GM21529 (cell line): ENCODE results near the gene PLA2G12B.
"Not testable (repeated sequence)": the region's sequence is repeated elsewhere in the genome, so short reads cannot be mapped to it uniquely, and the experiment has no call there.

Source experiments
- ATAC-seq: cut with Tn5 transposase; IDR thresholded peaks from one replicate; pipeline ENCODE4 v1.9.1; 2021; ENCODE audit not compliant: unreplicated experiment

Gene PLA2G12B

GRCh38 chr10:72954596-72955554 is at the start of gene PLA2G12B:
TSS of gene PLA2G12B (minus strand) at chr10:72954806. CDS start at chr10:72954685, 121 bp downstream.
- no peak for ATAC-seq

GRCh38 chr10:73003822-73004221 is 49.2 kb upstream of the PLA2G12B start:
- ATAC-seq, result no peak

DNA sequence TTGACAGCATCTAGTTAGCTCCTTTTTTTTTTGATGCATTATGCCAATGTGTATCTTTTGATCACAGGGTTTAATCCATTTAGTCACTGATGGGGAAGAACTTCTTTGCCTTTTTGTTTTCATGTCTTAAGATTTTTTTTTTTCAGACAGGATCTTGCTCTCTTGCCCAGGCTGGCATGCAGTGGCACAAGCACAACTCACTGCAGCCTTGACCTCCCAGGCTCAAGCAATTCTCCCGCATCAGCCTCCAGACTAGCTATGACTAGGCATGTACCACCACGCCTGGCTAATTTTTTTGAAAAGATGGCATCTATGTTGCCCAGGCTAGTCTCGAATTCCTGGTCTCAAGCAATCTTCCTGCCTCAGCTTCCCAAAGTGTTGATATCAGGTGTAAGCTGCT is 46.4 kb upstream of the PLA2G12B start:
- no peak for ATAC-seq

- ATAC-seq, result no peak
These were observed 42.5 kb upstream of the PLA2G12B start for GRCh38 chr10:72997099-72997498.

DNA sequence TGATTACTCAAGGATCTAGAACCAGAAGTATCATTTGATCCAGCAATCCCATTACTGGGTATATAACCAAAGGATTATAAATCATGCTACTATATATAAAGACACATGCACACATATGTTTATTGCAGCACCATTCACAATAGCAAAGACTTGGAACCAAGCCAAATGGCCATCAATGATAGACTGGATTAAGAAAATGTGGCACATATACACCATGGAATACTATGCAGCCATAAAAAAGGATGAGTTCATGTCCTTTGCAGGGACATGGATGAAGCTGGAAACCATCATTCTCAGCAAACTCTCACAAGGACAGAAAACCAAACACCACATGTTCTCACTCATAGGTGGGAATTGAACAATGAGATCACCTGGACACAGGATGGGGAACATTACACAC is 40.9 kb upstream of the PLA2G12B start:
- not testable (repeated sequence) for ATAC-seq

DNA sequence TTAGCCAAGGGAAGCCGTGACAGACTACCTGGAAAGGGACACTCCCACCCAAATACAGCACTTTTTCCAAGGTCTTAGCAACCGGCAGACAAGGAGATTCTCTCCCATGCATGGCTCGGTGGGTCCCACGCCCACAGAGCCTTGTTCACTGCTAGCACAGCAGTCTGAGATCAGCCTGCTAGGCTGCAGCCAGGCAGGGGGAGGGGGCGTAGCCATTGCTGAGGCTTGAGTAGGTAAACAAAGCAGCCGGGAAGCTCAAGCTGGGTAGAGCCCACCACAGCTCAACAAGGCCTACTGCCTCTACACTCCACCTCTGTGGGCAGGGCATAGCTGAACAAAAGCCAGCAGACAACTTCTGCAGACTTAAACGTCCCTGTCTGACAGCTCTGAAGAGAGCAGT is 35.2 kb upstream of the PLA2G12B start:
- ATAC-seq, result not testable (repeated sequence)

GRCh38 chr10:72984618-72985017 is 30.0 kb upstream of the PLA2G12B start:
- not testable (repeated sequence) for ATAC-seq

DNA sequence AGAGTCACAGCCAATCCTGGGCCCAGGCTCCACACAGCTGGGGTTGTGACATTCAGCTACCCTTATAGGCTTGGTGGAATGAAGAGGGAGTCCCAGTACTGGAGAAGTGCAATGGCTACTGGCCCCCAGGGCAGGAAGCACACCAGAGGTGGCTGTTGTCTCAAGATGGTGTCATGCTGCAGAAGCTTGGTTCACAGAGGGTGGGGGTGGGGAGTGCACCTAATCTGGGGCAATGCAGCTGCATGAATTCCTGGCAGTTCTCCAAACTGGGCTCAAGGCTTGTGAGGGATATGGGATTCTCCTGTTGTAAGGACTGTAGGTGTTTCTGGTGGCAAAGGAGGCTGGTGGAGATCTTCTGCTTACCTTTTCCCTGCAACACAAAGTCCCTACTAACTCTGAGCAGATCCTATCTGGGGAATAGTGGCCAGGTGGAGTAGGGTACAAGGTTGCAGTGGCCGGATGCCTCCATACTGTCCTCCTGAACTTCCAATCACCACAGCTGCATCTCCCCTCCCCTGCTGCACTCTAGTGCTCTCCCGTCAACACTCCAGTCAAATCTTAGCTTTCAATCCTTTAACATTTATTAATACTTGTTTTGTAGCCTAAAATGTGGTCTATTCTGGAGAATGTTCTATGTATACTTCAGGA is 27.4 kb upstream of the PLA2G12B start:
- ATAC-seq, result no peak

- ATAC-seq, result no peak
These were observed 26.6 kb upstream of the PLA2G12B start for GRCh38 chr10:72981028-72981881.

DNA sequence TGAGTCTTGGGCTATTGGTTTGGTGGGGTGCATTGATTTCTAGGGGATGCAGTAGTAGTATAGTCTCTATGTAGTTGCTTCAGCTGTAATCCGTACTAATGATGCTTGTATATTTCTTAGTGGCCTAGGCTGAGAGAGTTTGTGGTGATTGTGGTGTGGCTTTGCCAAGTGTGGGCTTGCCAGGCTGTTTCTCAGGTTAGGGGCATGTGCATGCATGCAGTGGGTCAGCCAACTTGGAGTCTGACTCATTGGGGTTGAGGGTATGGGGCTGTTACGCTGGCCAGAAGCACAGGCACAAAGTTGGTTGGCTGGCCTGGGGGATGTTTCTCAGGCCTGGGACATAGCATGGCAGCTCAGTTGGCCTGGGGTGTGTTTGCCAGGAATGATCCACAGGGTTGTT is 25.7 kb upstream of the PLA2G12B start:
- ATAC-seq, result no peak

GRCh38 chr10:72979709-72980108 is 25.1 kb upstream of the PLA2G12B start:
- no peak for ATAC-seq

DNA sequence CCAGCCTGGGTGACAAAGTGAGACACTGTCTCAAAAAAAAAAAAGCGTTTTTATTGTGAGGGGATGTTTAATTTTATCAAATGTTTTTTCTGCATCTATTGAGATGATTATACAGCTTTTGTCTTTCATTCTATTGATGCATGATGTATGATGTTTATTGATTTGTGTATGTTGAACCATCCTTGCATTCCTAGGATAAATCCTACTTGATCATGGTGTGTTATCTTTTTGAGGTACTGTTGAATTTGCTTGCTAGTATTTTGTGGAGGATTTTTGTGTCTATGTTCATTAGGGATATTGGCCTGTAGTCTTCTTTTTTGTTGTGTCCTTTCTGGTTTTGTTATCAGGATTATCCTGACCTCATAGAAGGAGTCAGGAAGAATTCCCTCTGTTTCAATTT is 22.3 kb upstream of the PLA2G12B start:
- ATAC-seq, result no peak

GRCh38 chr10:72956001-72956400 is 1.4 kb upstream of the PLA2G12B start:
- ATAC-seq, result no peak

GRCh38 chr10:72954230-72954595 is 393 bp downstream of the PLA2G12B start:
- ATAC-seq, result no peak

DNA sequence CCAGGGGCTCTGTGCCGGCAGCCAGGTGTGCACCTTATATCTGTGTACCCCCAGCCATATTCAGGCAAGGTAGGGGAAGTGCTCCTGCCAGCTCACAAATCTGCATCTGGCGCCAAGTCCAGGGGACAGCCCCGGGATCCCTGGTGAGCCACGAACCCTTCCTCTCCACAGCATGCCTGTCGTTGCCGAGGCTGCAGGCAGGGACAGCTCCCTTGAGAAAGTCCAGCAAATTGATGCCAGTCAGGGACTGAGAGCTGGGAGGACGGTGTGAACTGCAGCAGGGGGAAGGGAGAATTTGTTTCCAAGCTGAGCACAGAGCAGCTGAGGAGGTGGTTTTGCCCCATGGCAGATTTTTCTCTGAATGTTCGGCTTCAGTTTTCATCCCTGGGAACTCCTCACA is 919 bp downstream of the PLA2G12B start:
- ATAC-seq, result no peak

DNA sequence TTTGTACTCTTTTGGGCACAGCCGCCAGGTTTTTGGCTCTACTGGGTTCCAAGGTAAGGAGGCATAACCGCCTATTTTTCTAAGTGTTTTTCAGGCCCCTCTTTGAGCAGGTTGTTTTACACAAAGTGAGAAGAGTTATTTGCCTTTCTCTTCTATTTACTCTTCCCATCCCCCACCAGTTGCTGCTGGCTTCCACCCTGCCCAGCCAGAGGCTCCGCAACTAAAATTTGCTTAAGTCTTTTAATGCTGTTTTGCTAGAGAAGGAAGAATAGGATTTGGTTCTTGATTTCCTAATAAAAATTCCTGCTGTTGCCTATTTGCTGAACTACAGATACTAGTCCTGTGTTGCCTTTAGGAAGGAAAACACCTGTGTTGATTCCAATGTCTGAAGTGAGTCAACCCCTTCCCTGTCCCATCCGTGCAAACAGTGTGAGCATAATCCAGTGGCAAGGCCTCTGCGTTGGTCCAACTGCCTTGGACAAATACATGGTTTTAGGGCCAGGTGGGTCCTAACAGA is 1.9 kb downstream of the PLA2G12B start:
- ATAC-seq, result no peak

GRCh38 chr10:72952189-72952588 is 2.4 kb downstream of the PLA2G12B start:
- ATAC-seq, result no peak

DNA sequence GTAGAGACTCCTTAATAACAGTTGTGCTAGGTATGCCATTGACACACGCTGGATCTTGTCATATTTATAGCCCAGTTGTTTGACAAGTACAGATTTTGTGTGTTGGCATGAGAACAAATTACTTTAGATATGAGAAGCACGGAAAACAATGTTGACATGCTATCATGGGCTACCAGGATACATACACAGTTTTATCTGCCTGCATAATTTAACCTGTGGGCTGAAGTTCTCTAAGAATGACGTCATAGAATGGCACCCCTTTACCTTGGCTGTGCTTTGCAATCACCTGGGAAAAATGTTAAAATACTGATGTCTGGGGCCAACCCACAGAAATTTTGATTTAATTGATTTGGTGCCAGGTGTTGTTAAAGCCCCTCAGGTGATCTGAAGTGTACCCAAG is 2.8 kb downstream of the PLA2G12B start:
- no peak for ATAC-seq

- ATAC-seq, result no peak
These were observed 5.8 kb downstream of the PLA2G12B start for GRCh38 chr10:72948762-72949161.

- ATAC-seq, result no peak
These were observed 7.6 kb downstream of the PLA2G12B start for GRCh38 chr10:72946963-72947362.
